ENCODE measurements around the gene HPD. TPM values are rescaled to one million over a fixed set of nuclear protein-coding genes. Genes with fewer than 3 reads are reported as not detected.

Gene HPD
- total RNA-seq, 2 donors from 2014 or later = 3.0 to 5.7 TPM

GRCh38 chr12:121801595-121802484 lies 56.8 kb downstream of the HPD start:
- peaks cover 51% of the 10 kb centered on the region for H3K4me1 ChIP-seq
- 2 to 4% methylated on average over 18 of the region's 18 CpGs for WGBS, 2 donors
- H3K27me3 ChIP-seq = no peaks in the 10 kb centered on the region
- H3K27ac ChIP-seq = peak overlapping the region; percentile 96 to 100 (median 100)
- no peak for ATAC-seq
- peak overlapping the region; percentile 37 to 42 for H3K4me3 ChIP-seq
- no peak for TF ChIP-seq CTCF (IDR thresholded peaks at IDR 0.05)
- peak in 1 of 3 donors; percentile 22 for TF ChIP-seq POLR2A (IDR thresholded peaks at IDR 0.05)
- intact Hi-C loops (cut with DNase I) = no loop called here
- DNase-seq = peak in 1 of 4 donors; percentile 17
- H3K36me3 ChIP-seq (replicated peaks in 1 of 2; ENCODE audit: insufficient read depth in 1 of 2, low read depth in 2 of 2) = no peaks in the 10 kb centered on the region
- no peaks in the 10 kb centered on the region for H3K9me3 ChIP-seq

DNA sequence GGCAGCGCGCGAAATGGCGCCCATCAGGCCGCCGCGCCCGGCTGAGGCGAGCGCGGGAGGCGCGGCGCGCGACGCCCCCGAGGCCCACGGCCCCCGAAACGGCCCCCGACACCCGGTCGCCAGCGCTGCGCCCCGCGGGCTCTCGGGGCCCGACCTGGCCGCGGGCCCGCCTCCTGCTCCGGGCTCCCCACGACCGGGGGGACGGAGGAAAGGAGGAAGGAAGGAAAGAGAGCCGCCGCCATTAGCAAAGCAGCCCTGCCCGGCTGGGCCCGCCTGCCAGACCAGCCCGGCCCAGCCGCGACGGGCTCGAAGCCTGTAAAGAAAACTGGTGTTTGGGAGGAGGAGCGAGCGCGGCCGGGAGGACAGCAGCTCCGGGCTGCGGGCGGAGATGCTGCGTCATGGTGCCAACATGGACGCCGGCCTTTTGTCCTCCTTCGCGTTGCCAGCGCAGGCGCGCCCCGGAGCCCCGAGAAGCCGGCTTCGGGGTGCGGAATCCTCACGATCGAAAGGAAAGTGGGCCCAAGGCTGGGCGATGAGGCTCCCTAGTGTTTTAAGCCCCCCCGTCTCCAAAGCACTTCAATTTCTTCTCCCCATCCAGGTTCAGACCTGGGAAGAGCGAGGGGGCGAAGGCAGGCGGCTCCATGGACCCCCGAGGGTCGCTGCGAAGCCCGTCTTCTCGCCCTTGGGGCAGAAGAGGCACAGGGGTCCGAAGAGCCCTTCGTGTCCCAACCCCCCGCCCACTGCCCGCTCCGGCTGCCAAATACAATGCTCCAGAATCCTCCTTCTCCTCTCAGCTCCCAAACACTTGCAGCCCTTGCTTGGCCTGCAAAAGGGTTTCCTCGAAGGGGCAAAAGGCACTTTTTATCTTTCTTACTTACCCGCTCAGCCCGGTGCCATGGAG lies 57.7 kb downstream of the HPD start:
- DNase-seq = peak; percentile 83 to 87 (median 86)
- Histone ChIP-seq H3K27me3 (no peaks in the 10 kb centered on the region), H3K27ac (peak overlapping the region; percentile 96 to 100 (median 100)), H3K4me1 (peaks cover 51% of the 10 kb centered on the region), H3K4me3 (peak overlapping the region; percentile 37 to 42), H3K36me3 (replicated peaks in 1 of 2; ENCODE audit: insufficient read depth in 1 of 2, low read depth in 2 of 2) (no peaks in the 10 kb centered on the region), H3K9me3 (no peaks in the 10 kb centered on the region)
- TF ChIP-seq POLR2A (IDR thresholded peaks at IDR 0.05) = peak; percentile 68 to 81 (median 77)
- no peak for TF ChIP-seq CTCF (IDR thresholded peaks at IDR 0.05)
- peak; percentile 20 for ATAC-seq
- intact Hi-C loops (cut with DNase I) = no loop called here
- 1% methylated on average over 22 to 56 of the region's 86 CpGs for WGBS, 2 donors

DNA sequence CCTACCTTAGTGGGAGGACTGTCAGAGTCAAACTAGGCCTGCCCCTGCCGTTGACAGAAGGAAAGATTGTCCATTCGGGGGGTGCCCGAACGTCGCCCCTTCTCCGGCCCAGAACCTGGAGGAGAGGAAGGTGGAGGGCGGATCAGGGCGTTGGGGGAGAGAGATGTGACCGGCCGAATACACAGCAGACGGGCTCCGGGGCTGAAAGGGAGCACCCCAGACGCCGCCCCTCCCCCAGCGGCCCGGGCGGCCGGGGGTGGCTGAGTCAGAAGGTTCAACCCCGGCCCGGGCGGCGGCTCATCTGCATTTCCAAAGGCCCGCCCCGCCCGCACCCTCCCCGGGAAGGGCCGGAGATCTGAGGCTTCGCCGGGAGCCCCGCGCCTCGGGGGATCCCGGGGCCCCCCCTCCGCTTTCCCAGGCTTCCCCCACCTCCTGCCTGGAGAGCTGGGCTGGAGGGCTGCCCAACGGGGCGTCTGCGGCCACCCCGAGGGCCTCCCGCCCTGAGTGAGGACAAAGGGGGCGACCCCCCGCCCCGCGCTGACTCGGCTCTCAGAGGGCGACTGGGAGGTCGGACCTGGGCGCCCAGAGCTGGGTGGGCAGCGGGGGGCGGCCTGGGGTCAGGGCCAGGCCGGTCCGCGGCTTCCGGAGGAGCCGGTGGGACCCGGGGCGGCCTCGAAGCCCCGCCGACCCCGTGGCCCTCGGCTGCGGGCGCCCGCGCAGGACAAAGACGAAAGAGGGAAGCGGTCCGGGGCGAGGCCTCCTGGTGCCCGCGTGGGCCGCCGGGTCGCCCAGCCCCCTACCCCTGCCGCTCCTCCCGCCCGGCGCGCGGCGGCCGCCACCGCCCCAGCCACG lies 58.6 kb downstream of the HPD start:
- Histone ChIP-seq H3K36me3 (replicated peaks in 1 of 2; ENCODE audit: insufficient read depth in 1 of 2, low read depth in 2 of 2) (no peaks in the 10 kb centered on the region), H3K4me3 (peak overlapping the region in 1 of 2 donors; percentile 17), H3K27me3 (no peaks in the 10 kb centered on the region), H3K9me3 (no peaks in the 10 kb centered on the region), H3K27ac (peak overlapping the region; percentile 96 to 100 (median 100)), H3K4me1 (peaks cover 57% of the 10 kb centered on the region)
- ATAC-seq = peak; percentile 43
- peak; percentile 62 to 67 (median 65) for TF ChIP-seq POLR2A (IDR thresholded peaks at IDR 0.05)
- no peak for TF ChIP-seq CTCF (IDR thresholded peaks at IDR 0.05)
- peak; percentile 88 to 91 (median 90) for DNase-seq
- intact Hi-C loops (cut with DNase I) = loop anchor here (10.0 kb wide), 1 partner anchor 85 kb away; the partner anchor contains the start of gene PSMD9
- 1% methylated on average over 66 of the region's 84 CpGs; no CpG with 5 or more reads in 1 of the 2 donors for WGBS, 2 donors

DNA sequence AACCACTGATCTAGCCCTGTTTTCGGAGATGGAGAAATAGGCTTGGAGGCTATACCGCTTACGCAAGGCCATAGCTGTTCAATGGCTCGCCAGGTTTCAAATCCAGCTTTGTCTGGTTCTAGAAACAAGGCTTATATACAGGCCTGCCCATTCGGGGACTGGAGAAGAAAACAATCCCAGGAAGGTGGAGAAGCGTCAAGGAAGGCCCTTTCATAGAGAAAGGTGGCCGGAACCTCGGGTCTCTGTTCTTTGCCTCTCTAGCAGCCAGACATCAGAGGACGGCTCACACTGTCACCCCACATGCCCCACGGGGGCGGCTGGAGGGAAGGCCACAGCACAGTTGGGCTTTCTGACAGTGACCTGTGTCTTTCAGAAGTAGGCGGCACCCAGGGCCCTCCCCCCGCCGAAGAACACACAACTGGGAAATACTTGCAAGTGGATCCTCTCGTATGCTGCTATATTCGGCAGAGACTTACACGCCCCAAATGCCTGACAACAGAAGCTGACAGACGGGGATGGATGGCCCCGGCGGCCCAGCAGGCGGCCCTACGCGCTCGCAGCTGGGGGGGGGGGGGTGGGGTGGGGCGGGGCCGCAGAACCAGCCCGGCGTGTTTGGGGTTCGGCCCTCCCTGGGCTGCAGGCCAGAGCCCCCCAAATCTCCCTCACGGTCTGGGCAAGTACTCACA lies 59.4 kb downstream of the HPD start:
- no peaks in the 10 kb centered on the region for H3K9me3 ChIP-seq
- 10 to 18% methylated on average over 11 to 28 of the region's 30 CpGs for WGBS, 2 donors
- no peaks in the 10 kb centered on the region for H3K36me3 ChIP-seq (replicated peaks in 1 of 2; ENCODE audit: insufficient read depth in 1 of 2, low read depth in 2 of 2)
- no peak overlapping the region for H3K4me3 ChIP-seq
- DNase-seq (peak; percentile 60 to 79 (median 72)), ATAC-seq (peak; percentile 8)
- no peaks in the 10 kb centered on the region for H3K27me3 ChIP-seq
- TF ChIP-seq POLR2A (IDR thresholded peaks at IDR 0.05) (no peak), CTCF (IDR thresholded peaks at IDR 0.05) (no peak)
- H3K27ac ChIP-seq = peak overlapping the region; percentile 96 to 100 (median 100)
- intact Hi-C loops (cut with DNase I) = loop anchor here (10.0 kb wide), 1 partner anchor 86 kb away; the partner anchor contains the start of gene PSMD9
- peaks cover 64% of the 10 kb centered on the region for H3K4me1 ChIP-seq

All from body of pancreas (tissue), 4 donors.